ENCODE measurements around the gene ATP6V1G2.

- TF ChIP-seq EZH2 (IDR thresholded peaks at IDR 0.05; ENCODE audit: insufficient read depth, poor library complexity, severe bottlenecking) (no peak), EZH2phosphoT487 (IDR thresholded peaks at IDR 0.05; ENCODE audit: insufficient read depth, low read depth) (no peak)
Measured at GRCh38 chr6:31576897-31577578, 30.6 kb upstream of the ATP6V1G2 start.

Measured in GM23248 (cell line).